HG03378 (cell line): ENCODE measurements around the gene CHAT.

Experiments used
- ATAC-seq: cut with Tn5 transposase; IDR thresholded peaks from one replicate; pipeline ENCODE4 v1.9.1; 2021; ENCODE audit warnings: mild to moderate bottlenecking, moderate library complexity; ENCODE audit not compliant: unreplicated experiment

CHAT gene

GRCh38 chr10:49613882-49614241, at the start of gene CHAT:
Gene CHAT, plus strand, starts transcription at chr10:49614037. Its CDS starts 153 bp downstream, at chr10:49614190.
- ATAC-seq, result no peak

GRCh38 chr10:49564461-49565009, 49.3 kb upstream of the CHAT start:
- no peak for ATAC-seq

- ATAC-seq, result no peak
These were observed 46.0 kb upstream of the CHAT start for GRCh38 chr10:49567810-49568209.

- peak; percentile 76 for ATAC-seq
These were observed 45.6 kb upstream of the CHAT start for GRCh38 chr10:49568235-49568634.

- no peak for ATAC-seq
These were observed 44.7 kb upstream of the CHAT start for GRCh38 chr10:49569031-49569631.

- ATAC-seq, result no peak
These were observed 42.4 kb upstream of the CHAT start for GRCh38 chr10:49571388-49571787.

- no peak for ATAC-seq
These were observed 41.2 kb upstream of the CHAT start for GRCh38 chr10:49572594-49573114.

- no peak for ATAC-seq
These were observed 38.3 kb upstream of the CHAT start for GRCh38 chr10:49575489-49576072.

- no peak for ATAC-seq
These were observed 36.5 kb upstream of the CHAT start for GRCh38 chr10:49577182-49577925.

- ATAC-seq, result no peak
These were observed 35.4 kb upstream of the CHAT start for GRCh38 chr10:49578392-49578791.

GRCh38 chr10:49579621-49580020, 34.2 kb upstream of the CHAT start:
- ATAC-seq, result no peak

- ATAC-seq, result no peak
These were observed 28.4 kb upstream of the CHAT start for GRCh38 chr10:49585387-49585786.

GRCh38 chr10:49587981-49588380, 25.9 kb upstream of the CHAT start:
- no peak for ATAC-seq

GRCh38 chr10:49592726-49593563, 20.9 kb upstream of the CHAT start:
- ATAC-seq, result peak; percentile 64

- no peak for ATAC-seq
These were observed 20.3 kb upstream of the CHAT start for GRCh38 chr10:49593564-49593875.

- ATAC-seq, result no peak
These were observed 19.8 kb upstream of the CHAT start for GRCh38 chr10:49593998-49594397.

- no peak for ATAC-seq
These were observed 19.2 kb upstream of the CHAT start for GRCh38 chr10:49594594-49594993.

GRCh38 chr10:49595003-49595712, 18.7 kb upstream of the CHAT start:
- ATAC-seq, result no peak

- ATAC-seq, result no peak
These were observed 17.9 kb upstream of the CHAT start for GRCh38 chr10:49595713-49596492.

- ATAC-seq, result no peak
These were observed 17.4 kb upstream of the CHAT start for GRCh38 chr10:49596493-49596809.
